GM10847 (cell line): ENCODE measurements around the gene VAMP7.

Experiments
- POLR2A ChIP-seq: IDR thresholded peaks from 2 replicates; pipeline ENCODE4 v1.6.1; 2011; ENCODE audit not compliant: insufficient read length; ENCODE audit errors: extremely low read depth

VAMP7 gene

DNA sequence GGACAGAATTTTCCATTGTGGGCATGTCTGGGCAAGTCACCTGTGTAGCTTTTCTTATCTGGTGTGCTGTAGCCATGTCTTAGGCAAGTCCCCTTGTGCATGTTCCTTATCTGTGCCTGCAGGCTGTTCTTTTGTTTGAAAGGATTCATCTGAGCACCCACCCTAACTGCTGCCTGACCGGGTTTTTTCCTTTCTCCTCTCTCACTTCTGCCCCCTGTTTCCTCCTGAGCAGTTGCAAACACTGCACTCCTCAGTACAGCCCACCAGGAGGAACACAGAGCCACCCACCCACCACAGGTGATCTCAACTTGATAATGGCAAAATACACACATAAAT is 87.1 kb downstream of the VAMP7 start:
- TF ChIP-seq POLR2A, result no peak

DNA sequence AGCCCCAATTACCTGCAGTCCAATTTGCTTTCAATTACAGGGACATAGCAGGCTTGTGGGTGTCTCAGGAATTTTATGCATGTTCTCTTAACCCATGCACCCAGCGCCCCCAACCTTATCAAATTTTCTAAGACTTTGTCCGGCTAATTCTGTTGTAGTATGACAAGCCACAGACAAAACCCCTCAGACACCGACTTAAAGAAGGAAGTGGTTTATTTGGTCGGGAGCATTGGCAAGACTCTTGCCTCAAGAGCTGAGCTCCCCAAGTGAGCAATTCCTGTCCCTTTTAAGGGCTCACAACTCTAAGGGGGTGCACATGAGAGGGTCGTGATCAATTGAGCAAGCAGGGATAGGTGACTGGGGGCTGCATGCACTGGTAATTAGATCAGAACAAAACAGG is 87.6 kb downstream of the VAMP7 start:
- no peak for TF ChIP-seq POLR2A

DNA sequence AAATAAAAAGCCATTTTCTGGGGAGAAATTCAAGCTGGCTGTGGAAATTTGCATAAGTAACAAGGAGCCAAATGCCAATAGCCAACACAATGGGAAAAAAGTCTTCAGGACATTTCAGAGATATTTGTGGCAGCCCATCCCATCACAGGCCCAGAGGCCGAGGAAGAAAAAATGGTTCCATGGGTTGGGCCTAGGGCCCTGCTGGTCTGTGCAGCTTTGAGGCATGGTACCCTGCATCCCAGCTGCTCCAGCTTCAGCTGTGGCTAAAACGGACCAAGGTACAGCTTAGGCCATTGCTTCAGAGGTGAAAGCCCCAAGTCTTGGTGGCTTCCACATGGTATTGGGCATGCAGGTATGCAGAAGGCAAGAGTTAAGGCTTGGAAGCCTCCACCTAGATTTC is 102.2 kb downstream of the VAMP7 start:
- TF ChIP-seq POLR2A, result no peak

DNA sequence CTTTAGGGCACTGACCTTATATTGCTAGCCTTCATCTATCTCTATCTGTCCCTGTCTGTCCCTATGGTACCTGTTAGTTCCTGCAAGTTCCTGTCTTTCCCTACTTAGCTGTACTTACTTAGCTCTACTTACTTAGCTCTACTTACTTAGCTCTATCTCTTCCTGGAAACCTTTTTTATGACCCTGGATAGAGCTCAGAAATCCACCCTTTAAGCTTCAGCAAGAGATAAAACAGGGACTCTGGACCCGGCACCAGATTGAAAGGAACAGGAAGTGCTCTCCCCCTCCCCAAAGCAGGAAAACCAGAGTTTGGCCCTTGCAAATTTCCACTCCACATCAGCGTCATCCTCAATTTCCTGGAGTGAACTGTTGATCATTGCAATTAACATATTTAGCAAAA is 104.1 kb downstream of the VAMP7 start:
- TF ChIP-seq POLR2A, result no peak

DNA sequence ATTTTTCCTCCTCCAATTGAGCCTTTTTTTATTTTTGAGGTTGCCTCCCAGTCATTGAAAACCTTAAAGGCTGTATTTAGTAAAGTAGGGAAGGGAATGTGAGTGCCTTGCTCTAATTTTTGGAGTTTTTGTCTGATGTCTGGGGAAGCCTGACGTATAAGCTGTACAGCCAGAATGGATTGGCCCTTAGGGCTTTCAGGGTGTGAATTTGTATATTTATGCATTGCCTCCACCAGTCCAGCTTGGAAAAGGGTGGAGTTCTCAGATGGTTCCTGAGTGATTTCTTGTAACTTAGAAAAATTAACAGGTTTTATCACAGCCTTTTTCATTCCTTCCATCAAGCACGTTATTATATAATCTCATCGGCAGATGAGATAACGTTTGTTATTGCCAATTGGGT is 107.7 kb downstream of the VAMP7 start:
- TF ChIP-seq POLR2A, result no peak
